ENCODE data around the gene DUOX2.
"Not testable (repeated sequence)": the region's sequence is repeated elsewhere in the genome, so short reads cannot be mapped to it uniquely, and the experiment has no call there.

The DUOX2 gene

DNA sequence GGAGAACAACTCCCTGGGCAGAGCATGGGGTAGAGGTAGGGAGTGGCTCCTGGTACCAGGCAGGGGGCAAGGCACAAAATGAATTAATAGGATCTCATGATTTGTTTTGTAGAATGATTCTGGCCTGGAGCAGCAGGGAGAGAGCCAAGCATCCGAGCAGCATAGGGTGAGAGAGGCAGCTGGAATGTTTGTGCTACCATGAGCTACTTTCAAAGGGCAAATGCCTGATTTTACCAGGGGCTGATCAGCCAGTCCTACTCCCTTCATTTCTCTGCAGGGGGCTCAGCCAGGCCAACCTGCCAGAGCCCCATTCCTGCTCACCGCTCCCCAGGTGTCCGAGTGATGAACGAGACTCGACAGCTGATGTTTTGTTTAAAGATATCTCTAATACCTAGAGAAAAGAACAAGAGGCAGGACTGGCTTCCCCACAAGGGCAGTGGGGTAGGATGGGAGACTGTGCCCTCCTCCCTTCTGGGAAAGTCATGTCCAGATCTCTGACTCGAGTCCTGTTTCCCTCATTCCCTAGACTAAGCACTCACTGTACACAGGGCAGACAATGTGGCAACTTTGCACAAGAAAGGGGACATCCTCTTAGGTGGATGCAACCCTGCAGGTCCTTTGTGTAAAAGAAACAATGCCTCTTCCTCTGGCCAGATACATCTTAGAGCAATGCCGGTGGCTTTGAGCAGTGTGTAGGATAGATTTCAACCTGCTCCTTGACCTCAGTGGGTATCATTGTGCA lies 12.9 kb downstream of the DUOX2 start:
- DNase-seq (ENCODE audit: low spot score): no peak

DNA sequence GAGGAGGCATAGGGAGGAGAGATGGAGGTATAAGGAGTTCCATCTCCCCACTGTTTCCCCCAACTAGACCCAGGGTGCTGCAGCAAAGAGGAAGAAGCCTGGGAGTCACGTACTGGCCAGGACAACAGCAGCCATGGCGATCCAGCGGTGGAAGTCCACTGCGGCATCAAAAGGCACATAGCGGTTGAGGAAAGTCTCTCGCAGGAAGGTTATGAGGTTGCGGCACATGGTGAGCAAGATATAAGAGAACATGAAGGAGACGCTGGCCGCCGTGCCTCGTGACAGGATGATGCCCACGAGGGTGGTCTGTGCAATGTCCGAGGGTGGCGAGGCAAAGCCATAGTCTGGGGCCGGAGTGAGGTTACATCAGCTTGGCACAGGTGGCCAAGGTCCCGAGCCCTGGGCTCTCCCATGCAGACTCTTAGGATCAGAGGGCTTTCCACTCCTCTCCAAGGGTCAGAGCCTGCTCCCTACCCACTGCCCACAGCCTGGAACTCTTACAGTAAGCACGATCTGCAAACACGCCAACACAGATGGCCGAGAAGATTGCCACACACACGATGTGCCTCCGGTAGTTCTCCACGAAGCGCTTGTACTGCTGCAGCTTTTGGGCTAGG lies 14.3 kb downstream of the DUOX2 start:
- DNase-seq (ENCODE audit: low spot score): no peak

DNA sequence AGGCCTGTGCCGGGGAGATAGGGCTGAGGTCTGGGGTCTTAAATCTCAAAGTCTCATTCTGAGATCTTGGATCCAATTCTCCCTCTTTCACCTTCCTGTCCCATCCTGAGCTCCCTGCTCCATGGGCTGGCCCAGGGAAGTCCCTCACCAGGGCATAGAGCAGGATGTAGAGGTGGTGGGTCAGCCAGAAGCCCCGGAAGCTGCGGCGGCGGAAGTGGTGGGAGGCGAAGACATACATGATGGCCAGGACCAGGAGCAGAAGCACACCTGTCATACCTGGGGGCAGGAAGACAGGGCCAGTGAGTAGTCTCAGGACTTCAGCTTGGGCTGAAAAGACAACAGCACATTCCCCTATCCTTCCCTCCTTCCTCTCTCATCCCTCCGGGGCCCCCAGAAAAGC lies 16.5 kb downstream of the DUOX2 start:
- DNase-seq (ENCODE audit: low spot score): no peak

DNA sequence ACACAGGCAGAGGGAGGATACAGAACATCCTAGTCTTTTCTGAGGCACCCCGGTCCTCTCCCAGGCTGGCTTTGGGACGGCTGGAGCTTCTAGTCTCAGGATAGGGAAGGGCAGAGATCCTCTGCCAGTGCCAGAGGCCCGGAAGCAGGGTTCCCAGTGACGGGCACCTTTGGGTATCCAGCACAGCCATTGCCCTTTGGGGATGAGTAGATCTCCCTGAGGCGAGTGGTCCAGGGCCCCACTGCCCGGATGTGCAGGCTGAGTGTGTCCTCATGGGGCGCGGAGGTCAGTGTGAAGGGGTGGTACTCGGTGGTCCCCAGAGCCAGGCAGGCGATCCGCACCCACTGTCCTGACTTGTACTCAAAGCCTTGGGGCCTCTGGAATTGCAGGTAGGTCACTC lies 18.3 kb downstream of the DUOX2 start:
- DNase-seq (ENCODE audit: low spot score): no peak

DNA sequence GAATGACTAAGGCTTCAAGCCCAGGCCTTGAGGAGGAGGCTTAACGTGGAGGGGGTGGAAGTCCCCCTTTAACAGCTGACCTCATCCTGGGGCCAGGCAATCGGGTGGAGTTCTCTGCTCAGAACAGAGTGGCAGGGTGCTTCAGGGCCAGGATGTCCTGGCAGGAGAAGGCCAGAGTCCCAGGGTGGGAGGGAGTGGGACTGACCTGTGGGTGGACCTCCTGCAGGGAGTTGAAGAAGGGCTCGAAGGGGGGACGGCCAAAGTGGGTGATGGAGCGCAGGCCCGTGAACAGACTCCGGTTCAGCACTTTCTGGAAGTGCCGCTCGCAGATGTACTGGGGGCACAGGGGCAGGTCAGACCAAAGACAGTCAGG lies 19.6 kb downstream of the DUOX2 start:
- no peak for DNase-seq (ENCODE audit: low spot score)

DNA sequence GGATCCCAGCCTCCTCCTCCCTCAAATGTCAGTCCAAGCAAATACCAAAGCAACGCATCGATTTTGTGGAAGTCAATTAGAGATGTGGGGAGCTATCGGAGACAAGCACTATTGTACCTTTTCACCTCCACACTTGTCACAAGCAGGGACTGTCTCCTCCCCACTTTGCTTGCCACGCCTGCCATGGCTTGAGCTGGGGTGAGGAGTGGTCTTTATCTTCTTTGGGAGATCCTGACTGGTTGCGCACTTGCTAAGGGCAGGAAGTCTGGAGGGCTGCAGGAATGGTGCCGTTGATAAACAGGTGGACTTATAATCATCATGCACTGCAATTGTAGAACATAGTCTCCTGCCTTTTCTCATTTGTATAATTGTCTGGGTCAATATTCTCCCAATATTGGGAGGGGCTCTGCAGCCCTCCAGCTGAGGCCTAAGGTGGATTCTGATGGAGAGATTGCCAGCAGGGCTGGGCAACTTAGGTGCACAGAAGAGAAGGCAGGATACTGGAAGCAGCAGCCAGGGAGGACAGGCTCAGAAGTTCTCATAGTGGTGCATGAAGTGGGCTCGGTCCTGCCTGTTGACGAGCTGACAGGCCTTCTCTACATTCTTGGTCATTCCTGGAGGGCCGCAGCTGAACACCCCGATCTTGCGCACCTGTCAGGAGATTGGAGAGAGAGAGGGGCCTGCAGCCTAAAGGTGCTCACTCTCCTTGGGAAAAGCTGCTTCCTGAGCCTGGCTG lies 20.2 kb downstream of the DUOX2 start:
- no peak for DNase-seq (ENCODE audit: low spot score)

DNA sequence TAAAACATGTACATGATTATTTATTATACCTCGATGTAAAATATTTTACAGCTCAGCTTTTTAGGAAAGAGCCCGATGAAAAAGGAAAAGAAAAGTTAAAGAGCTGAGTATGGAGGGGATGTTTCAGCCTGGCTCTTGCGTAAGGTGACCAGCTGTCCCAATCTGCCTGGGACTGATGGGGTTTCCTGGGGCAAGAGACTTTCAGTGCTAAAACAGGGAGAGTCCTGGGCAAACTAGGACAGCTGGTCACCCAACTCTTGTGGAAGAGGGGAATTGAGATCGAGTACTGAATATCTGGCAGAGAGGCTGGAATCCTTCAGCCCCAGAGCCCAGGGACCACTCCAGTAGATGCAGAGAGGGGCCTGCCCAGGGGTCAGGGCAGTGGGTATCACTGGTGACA lies 21.0 kb downstream of the DUOX2 start:
- no peak for DNase-seq (ENCODE audit: low spot score)

DNA sequence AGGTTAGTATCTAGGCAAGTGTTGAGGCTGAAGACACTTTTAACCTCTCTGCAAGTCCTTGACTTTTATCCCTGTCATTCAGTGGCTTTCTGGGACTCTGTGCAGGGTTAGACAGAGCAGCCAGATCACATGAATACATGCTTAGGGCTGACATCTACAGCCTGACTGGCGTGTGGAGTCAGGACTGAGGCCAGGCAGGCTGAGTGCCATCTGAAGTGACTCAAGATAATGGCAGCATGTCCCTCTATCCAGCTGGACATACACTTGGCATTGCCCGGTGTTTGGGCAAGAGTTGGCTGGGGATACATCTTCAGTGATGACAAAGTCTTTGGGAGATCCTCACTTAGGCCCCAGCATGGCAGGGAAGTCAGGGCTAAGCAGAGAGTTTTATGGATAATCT lies 22.4 kb downstream of the DUOX2 start:
- no peak for DNase-seq (ENCODE audit: low spot score)

DNA sequence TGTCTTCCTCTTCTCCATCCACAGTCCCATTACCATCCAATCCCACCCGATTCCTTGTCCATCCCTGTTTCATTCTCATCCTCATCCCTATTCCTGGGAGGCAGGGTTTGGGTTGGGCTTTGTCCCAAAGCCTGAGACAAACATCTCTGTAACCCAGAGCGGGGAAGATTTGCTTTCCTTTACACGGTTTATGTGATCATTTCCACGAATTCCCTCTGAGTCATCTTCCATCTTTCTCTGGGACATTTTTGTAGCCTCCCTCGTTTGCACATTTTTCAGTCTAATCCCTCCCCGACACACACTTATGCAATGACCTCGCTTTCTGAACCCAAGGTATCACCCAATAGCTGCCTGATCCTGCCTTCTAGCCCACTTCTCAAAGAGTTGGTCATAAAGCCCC lies 22.8 kb downstream of the DUOX2 start:
- DNase-seq (ENCODE audit: low spot score): no peak

DNA sequence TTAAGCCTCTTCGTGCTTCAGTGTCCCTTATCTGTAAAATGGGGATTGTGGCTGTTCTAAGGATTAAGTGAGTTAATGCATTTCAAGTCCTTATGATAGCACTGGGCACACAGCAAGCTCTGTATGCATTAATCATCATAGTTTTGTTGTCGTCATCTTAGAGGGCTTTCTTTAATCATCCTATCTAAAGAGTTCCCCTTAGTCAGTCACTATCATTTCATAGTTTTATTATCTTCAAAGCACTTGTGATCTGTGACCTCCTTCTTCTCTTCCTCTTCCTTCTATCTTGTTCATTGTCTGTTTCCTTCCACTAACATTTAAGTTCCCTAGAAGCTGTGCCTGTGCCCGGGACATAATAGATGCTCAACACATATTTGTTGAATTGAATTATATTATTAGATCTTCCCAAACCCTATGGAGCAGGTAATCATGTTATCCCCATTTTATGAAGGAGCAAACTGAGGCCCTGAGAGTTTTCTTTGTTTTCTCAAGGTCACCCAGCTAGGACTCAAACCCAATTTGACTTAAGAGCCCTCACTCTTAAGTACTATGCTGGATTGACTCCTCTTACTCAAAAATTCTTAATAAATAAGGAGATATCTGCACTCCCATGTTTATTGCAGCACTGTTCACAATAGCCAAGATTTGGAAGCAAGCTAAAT lies 24.1 kb downstream of the DUOX2 start:
- no peak for DNase-seq (ENCODE audit: low spot score)

DNA sequence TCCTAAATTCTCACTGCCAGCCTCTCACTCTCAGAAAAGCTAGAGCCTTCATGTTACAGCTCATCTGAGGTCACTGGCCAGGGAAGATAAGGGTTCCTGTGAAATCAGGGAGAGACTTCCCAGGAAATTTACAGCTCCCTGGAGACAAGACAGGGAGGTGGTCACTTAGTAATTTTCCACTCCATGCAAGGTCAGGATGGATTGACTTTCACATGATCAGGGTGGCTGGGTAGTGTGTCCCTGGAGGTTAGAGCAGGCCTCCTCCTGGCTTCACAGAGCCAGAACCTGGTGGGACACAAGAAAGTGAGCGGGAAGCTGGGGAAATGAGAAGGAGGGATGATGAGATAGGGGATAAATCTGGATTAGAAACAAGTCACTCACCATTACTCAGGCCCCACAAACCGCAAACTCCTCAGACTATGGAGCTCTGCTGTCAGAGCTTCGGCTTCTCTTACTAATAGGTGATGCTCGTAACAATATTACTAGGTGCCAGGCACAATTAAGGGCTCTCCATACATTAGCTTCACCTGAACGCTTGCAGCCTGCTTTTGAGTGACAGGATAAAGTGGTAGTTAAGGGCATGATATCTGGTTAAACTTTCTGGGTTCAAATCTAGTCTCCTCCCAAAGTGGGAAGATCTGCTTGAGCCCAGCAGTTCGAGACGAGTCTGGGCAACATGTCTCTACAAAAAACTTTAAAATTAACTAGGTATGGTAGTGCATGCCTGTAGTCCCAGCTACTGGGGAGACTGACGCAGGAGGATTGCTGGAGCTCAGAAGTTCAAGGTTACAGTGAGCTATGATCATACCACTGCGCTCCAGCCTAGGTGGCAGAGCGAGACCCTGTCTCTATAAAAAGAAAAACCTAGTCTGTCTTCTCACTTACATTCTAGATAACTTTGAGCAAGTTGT lies 24.9 kb downstream of the DUOX2 start:
- DNase-seq (ENCODE audit: low spot score): no peak

DNA sequence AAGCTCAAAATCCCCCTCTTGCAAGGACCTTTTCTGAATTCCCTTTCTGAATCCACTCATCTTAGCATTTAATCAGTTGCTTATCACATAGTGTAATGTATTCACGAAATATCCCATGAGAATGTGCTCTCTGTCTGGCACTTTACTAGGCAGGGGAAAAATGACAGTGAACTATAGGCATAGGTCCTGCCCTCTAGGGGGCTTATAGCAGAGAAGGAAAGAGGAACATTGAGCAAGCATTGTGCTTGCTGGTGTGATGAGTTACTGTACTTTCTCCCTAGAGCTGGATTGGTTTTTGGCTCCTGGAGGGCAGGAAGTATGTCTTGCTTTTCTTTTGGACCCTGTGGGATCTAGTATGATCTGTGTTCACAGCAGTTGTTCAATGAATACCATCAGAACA lies 26.5 kb downstream of the DUOX2 start:
- no peak for DNase-seq (ENCODE audit: low spot score)

DNA sequence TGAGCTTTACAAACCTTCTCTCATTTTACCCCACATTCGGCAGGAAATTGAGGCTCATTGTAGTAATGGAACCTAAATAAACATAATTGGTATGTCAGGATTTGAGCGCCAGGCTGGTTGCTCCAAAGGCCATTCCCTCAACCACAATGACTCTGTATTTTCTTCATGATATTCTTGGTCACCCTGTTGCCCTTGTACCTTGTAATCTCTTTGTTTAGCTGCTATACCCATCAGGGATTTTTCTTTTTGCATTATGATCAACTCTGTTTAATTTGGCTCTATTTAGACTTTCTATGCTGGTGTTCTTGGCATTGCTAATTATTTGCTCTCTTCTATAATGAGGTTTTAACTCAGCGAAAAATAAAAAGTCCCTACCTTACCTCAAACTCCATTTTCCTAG lies 29.8 kb downstream of the DUOX2 start:
- no peak for DNase-seq (ENCODE audit: low spot score)

DNA sequence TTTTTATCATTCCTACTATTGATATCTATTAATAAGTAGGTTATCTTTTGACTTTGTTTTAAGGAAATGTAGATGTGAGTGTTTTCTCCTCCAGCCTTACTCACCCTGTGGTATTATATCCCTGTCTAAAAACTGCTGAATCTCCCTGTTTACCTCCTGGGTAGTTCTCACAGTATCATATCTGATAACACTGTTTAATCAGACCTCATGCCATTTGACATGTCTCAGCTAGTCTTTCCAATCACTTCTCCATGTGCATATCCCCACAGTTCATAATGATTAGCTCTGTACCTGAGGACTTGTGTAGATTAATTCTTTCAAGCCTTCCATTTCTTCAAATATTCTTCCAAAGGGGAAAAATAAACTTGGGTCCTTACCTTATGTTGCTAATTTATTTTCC lies 30.7 kb downstream of the DUOX2 start:
- no peak for DNase-seq (ENCODE audit: low spot score)

DNA sequence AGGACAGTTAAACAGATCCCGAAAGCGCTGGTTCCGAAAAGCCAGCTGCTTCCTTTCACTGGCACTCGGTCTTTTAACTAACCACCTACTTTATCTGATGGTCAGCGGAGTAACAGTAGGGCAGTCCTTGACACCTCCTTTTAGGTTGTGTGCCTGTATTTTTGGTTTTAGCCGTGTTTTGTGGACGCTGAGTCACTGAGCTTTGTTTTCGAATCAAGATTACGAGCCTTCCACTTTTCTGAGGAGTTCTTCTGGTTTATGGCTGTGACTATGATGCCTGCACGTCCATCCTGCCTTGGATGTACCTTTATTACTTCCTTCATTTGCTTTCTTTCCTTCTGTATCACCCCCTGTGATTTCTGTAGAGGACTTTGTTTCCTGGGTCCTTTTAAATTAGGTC lies 31.6 kb downstream of the DUOX2 start:
- DNase-seq (ENCODE audit: low spot score): not testable (repeated sequence)

DNA sequence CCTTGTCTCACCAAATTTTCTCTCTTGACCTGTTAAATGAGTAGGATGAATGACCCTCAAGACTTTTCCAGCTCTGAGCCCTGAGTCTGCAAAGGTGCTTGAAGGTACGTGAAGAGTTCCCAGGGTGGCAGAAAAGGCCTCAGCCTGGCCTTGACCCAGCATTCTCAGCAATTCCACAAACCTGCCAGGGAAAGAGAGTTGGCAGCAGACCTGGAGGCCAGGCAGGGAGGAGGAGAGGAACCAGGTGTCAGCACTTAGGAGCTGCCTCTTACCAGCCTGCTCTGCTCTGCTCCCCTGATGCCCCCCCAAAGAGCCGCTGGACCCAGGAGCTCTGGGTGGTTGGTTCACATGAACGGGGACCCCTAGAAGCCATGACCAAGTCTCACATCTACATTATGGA lies 33.4 kb downstream of the DUOX2 start:
- DNase-seq (ENCODE audit: low spot score): not testable (repeated sequence)

DNA sequence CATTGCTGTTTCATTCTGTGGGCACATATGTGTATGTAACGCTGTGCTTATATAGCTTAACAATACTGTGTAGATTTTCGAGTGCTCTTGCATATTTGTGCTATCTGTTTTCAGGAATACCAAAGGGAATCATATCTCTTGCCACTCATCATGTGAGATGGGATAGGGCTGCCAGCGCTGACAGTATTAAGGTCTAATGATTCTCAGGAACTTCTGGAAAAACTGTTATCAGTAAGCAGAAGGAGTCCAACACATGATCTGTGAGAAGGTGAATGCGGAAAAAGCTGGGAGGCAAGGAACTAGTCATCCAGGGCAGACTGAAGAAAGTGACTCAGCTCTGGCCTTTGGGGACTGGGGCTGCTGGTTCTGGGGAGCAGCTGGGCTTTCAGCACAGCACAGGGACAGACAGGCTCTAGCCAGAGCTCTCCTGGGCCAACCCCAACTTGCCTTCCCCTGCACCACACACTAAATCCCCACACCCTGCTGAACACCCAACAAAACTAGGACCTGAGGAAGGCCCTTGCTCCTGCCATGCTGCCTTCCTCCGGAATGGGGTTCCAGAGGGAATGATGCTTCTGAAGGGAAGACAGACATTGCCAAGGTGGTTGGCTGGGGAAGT lies 34.2 kb downstream of the DUOX2 start:
- DNase-seq (ENCODE audit: low spot score): not testable (repeated sequence)

DNA sequence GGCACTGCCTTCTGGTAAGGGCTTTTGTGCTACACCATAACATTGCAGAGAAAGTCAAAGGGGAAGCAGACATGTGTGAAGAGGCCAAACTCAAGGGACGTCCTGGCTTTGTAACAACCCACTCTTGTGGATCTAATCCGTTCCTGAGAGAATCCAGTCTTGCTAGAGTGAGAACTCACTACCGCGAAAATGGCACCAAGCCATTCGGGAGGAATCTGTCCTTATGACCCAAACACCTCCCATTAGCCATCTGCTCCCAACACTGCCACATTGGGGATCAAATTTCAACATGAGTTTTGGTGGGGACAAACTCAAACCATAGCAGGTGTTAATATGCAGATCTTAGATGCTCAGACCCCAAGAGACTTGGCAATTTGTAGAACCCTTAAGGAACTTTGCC lies 34.8 kb downstream of the DUOX2 start:
- DNase-seq (ENCODE audit: low spot score): not testable (repeated sequence)

DNA sequence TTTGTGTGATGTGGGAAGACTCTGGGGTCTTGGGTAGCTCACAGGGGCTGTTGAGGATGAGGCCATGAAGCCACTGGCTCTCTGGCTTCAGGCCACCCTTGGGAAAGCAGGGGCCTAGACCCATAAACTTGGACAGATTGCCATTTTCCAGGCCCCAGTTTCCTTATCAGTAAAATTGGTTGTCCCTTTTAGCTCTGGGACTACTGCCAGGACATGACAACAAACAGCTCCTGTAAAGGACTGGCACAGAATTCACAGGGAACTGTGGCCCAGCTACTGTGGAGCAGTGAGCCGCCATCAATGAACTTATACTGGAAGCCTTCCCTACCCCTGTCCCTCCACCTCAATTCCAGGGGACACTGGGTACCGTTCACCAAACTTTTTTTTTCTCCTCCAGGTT lies 36.6 kb downstream of the DUOX2 start:
- not testable (repeated sequence) for DNase-seq (ENCODE audit: low spot score)

DNA sequence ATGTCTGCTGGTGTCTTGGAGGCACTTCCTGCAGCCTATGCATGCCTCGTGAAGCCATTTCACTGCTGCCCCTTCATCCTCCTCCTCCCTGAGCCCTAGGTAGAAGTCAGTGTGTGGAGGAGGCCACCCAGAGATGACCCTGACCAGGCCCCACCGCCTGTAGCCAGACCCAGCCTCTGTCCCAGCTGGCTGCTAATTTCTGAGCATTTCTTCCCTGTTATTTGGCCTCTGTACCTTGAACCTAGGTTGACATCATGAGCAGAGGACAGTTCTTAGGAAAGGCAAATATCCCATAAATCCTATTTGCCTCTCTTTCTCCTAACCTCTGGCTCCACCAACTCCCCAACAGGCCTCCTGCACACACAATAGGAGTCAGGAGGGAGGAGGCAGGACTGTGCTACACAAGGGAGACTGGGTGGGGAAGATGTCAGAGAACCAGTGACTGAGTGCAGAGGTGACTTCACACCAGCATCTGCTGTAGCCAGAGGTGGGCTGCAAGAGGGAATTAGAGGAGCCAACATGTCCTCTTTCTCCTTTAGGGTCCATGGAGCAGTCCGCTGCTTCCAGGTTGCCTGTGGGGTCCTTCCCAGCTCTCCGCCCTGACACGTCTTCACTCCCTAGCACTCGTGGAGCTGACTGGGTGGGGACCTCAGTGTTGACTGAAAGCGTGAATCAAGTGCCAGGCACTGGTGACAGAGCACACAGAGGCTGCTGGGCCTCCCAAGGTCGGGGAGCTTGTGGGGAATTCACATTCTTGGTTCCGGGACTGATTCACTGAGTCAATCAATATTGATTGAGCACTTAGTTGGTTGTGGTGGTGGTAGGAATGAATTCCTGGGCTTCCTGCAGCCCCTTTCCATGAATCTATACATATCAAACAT lies 38.3 kb downstream of the DUOX2 start:
- not testable (repeated sequence) for DNase-seq (ENCODE audit: low spot score)

Measured in pons (tissue), 1 donor.